HG02885 (cell line): ENCODE measurements around the gene IGSF1.
"Not testable (repeated sequence)": the region's sequence is repeated elsewhere in the genome, so short reads cannot be mapped to it uniquely, and the experiment has no call there.

ENCODE experiments used
- ATAC-seq: cut with Tn5 transposase; IDR thresholded peaks from one replicate; pipeline ENCODE4 v1.9.1; 2021; ENCODE audit warnings: mild to moderate bottlenecking; ENCODE audit not compliant: unreplicated experiment, poor library complexity

The IGSF1 gene

GRCh38 chrX:131277543-131278136 is 11.5 kb downstream of the IGSF1 start:
- ATAC-seq = no peak

- no peak for ATAC-seq
These were observed 16.1 kb downstream of the IGSF1 start for GRCh38 chrX:131273011-131273410.

GRCh38 chrX:131271826-131272225 is 17.3 kb downstream of the IGSF1 start:
- ATAC-seq = no peak

GRCh38 chrX:131271274-131271673 is 17.8 kb downstream of the IGSF1 start:
- ATAC-seq = no peak

GRCh38 chrX:131270080-131270479 is 19.0 kb downstream of the IGSF1 start:
- no peak for ATAC-seq

GRCh38 chrX:131264665-131265064 is 24.4 kb downstream of the IGSF1 start:
- ATAC-seq = no peak

- no peak for ATAC-seq
These were observed 25.1 kb downstream of the IGSF1 start for GRCh38 chrX:131264053-131264452.

- peak; percentile 76 for ATAC-seq
These were observed 26.1 kb downstream of the IGSF1 start for GRCh38 chrX:131262738-131263679.

- no peak for ATAC-seq
These were observed 26.9 kb downstream of the IGSF1 start for GRCh38 chrX:131262200-131262599.

- no peak for ATAC-seq
These were observed 31.7 kb downstream of the IGSF1 start for GRCh38 chrX:131257367-131257766.

GRCh38 chrX:131250984-131251738 is 37.9 kb downstream of the IGSF1 start:
- not testable (repeated sequence) for ATAC-seq

GRCh38 chrX:131239057-131239456 is 50.0 kb downstream of the IGSF1 start:
- no peak for ATAC-seq

- ATAC-seq = no peak
These were observed 51.7 kb downstream of the IGSF1 start for GRCh38 chrX:131237363-131237762.

- ATAC-seq = no peak
These were observed 53.1 kb downstream of the IGSF1 start for GRCh38 chrX:131235768-131236545.

- ATAC-seq = no peak
These were observed 61.5 kb downstream of the IGSF1 start for GRCh38 chrX:131227608-131228007.

GRCh38 chrX:131226591-131226990 is 62.5 kb downstream of the IGSF1 start:
- ATAC-seq = no peak

- ATAC-seq = no peak
These were observed 64.0 kb downstream of the IGSF1 start for GRCh38 chrX:131225078-131225477.
